HepG2 (cell line): ENCODE measurements around the gene IGSF21. TPM values are rescaled to one million over a fixed set of nuclear protein-coding genes. Genes with fewer than 3 reads are reported as not detected.

Experiments
- ATAC-seq: fragments of 200-7000 bp; cut with Tn5 transposase; 3 replicates; pipeline ENCODE4 v1.9.1; 2020; ENCODE audit warnings: mild to moderate bottlenecking, moderate library complexity
- BruUV-seq: library from RNA; stranded (reverse); fragments of 400-500 nt; replicated peaks from 2 replicates; lab custom pipeline; 2021; lab: Mats Ljungman, UMichigan
- CTCF ChIA-PET: fragments of 300-600 bp; formaldehyde crosslinking; extraction: SDS; loops from one replicate; lab custom pipeline; 2021; ENCODE audit warnings: low total read pairs, inconsistent platforms, low intra/inter-chr PET ratio; lab: Yijun Ruan, JAX
- POLR2A ChIA-PET: fragments of 350-600 bp; sonication (Branson Sonifier 250); formaldehyde crosslinking; loops from one replicate; lab custom pipeline; 2020; ENCODE audit warnings: antibody characterized with exemption, inconsistent platforms; lab: Yijun Ruan, JAX
- DNase-seq: peaks from one replicate; pipeline ENCODE4 v3.0.0-alpha.2; 2015; ENCODE audit warnings: low spot score
- FAIRE-seq: peaks from 3 replicates; lab custom pipeline; 2011; peaks lifted over from hg19 to GRCh38; lab: Jason Lieb, UNC
- H2AFZ ChIP-seq: one replicate; pipeline ENCODE4 v1.6.1; 2011; ENCODE audit warnings: low read length, inconsistent platforms
- H3K27ac ChIP-seq: fragments of 300-600 bp; 3 replicates; pipeline ENCODE4 v1.8.0; 2011; ENCODE audit warnings: mixed run types, mild to moderate bottlenecking, mixed read lengths, low read length, inconsistent platforms; ENCODE audit not compliant: insufficient read depth; ENCODE audit errors: extremely low read length
- H3K27me3 ChIP-seq, 2 experiments: fragments of 200-600 bp in 1 of 2; 2 replicates in 1 of 2; 3 replicates in 1 of 2; pipeline versions ENCODE4 v1.6.0 to v1.8.0; 2011; ENCODE audit warnings: low read length in 2 of 2, mild to moderate bottlenecking in 2 of 2, moderate library complexity in 2 of 2, inconsistent platforms in 1 of 2; ENCODE audit not compliant: insufficient read depth in 2 of 2, control insufficient read depth in 1 of 2
- H3K36me3 ChIP-seq, 2 experiments: fragments of 200-600 bp in 1 of 2; replicated peaks in 1 of 2; 2 replicates in 1 of 2; 3 replicates in 1 of 2; pipeline versions ENCODE4 v1.5.1 to v1.8.0; 2011; ENCODE audit warnings: low read length in 2 of 2, inconsistent platforms in 1 of 2; ENCODE audit not compliant: insufficient read depth in 2 of 2, control insufficient read depth in 1 of 2
- H3K4me1 ChIP-seq: 2 replicates; pipeline ENCODE4 v1.5.1; 2012; ENCODE audit warnings: low read length, inconsistent platforms; ENCODE audit not compliant: insufficient read depth
- H3K4me2 ChIP-seq: 2 replicates; pipeline ENCODE4 v1.6.0; 2011; ENCODE audit warnings: low read depth, low read length, inconsistent platforms
- H3K4me3 ChIP-seq, 3 experiments: fragments of 200-600 bp in 1 of 3; sonication (generic), shearing (Covaris generic) in 1 of 3; replicated peaks in 1 of 3; 2 replicates each; pipeline ENCODE4 v1.5.1; 2011 to 2016; ENCODE audit warnings: low read length in 3 of 3, inconsistent platforms in 2 of 3, low read depth in 2 of 3, mild to moderate bottlenecking in 2 of 3, control low read depth in 1 of 3, mixed read lengths in 1 of 3; ENCODE audit not compliant: insufficient read depth in 1 of 3
- H3K79me2 ChIP-seq: one replicate; pipeline ENCODE4 v1.6.1; 2011; ENCODE audit warnings: low read length, inconsistent platforms; ENCODE audit not compliant: insufficient read depth
- H3K9ac ChIP-seq: 2 replicates; pipeline ENCODE4 v1.6.0; 2011; ENCODE audit warnings: mild to moderate bottlenecking, low read depth, low read length, inconsistent platforms; ENCODE audit not compliant: insufficient read depth
- H3K9me3 ChIP-seq: 2 replicates; pipeline ENCODE4 v1.5.1; 2012; ENCODE audit warnings: mild to moderate bottlenecking, low read length
- H4K20me1 ChIP-seq: 2 replicates; pipeline ENCODE4 v1.6.0; 2011; ENCODE audit warnings: inconsistent platforms, mild to moderate bottlenecking, low read length, moderate library complexity; ENCODE audit not compliant: insufficient read depth
- DMTF1 ChIP-seq: sonication (generic); formaldehyde crosslinking; IDR thresholded peaks from 2 replicates; pipeline ENCODE4 v1.4.0; 2020; ENCODE audit warnings: mild to moderate bottlenecking, missing genetic modification reagents
- GPN1 ChIP-seq: sonication (generic); formaldehyde crosslinking; IDR thresholded peaks from 2 replicates; pipeline ENCODE4 v1.5.1; 2020; ENCODE audit warnings: missing genetic modification reagents, borderline replicate concordance
- HIVEP1 ChIP-seq: sonication (generic); formaldehyde crosslinking; IDR thresholded peaks from 2 replicates; pipeline ENCODE4 v1.4.0; 2020; ENCODE audit warnings: mild to moderate bottlenecking, missing genetic modification reagents
- JDP2 ChIP-seq: sonication (generic); formaldehyde crosslinking; IDR thresholded peaks from 2 replicates; pipeline ENCODE4 v1.8.1; 2022; ENCODE audit warnings: missing genetic modification reagents, borderline replicate concordance
- JUN ChIP-seq: sonication (generic); formaldehyde crosslinking; IDR thresholded peaks from 2 replicates; pipeline ENCODE4 v1.4.0; 2020; ENCODE audit warnings: mild to moderate bottlenecking, missing genetic modification reagents
- JUNB ChIP-seq: sonication (generic); formaldehyde crosslinking; IDR thresholded peaks from 2 replicates; pipeline ENCODE4 v1.8.0; 2022; ENCODE audit warnings: missing genetic modification reagents, mild to moderate bottlenecking, borderline replicate concordance
- MTA3 ChIP-seq: sonication (generic); formaldehyde crosslinking; IDR thresholded peaks from 2 replicates; pipeline ENCODE4 v1.4.0; 2020; ENCODE audit warnings: missing genetic modification reagents
- MYPOP ChIP-seq: sonication (generic); formaldehyde crosslinking; IDR thresholded peaks from 2 replicates; pipeline ENCODE4 v1.8.1; 2023; ENCODE audit warnings: mild to moderate bottlenecking, moderate library complexity, missing genetic modification reagents
- MZF1 ChIP-seq: sonication (generic); formaldehyde crosslinking; IDR thresholded peaks from 2 replicates; pipeline ENCODE4 v1.8.1; 2023; ENCODE audit warnings: mild to moderate bottlenecking, missing genetic modification reagents, borderline replicate concordance
- RBFOX2 ChIP-seq: fragments of 200-400 bp; formaldehyde crosslinking; IDR thresholded peaks from 2 replicates; pipeline ENCODE4 v1.6.1; 2017; ENCODE audit warnings: low read depth, mild to moderate bottlenecking, low read length
- SAP130 ChIP-seq: IDR thresholded peaks from 2 replicates; pipeline ENCODE4 v1.6.1; 2016; ENCODE audit warnings: low read depth
- TBP ChIP-seq: sonication (generic); formaldehyde crosslinking; IDR thresholded peaks from 2 replicates; pipeline ENCODE4 v1.5.0; 2020; ENCODE audit warnings: missing genetic modification reagents
- TGIF2 ChIP-seq: IDR thresholded peaks from 2 replicates; pipeline ENCODE4 v1.6.1; 2016; ENCODE audit warnings: control low read depth, missing compliant biosample characterization
- ZNF180 ChIP-seq: sonication (generic); formaldehyde crosslinking; IDR thresholded peaks from 2 replicates; pipeline ENCODE4 v1.4.0; 2020; ENCODE audit warnings: low read depth, missing genetic modification reagents, borderline replicate concordance
- ZNF256 ChIP-seq: sonication (generic); formaldehyde crosslinking; conservative IDR thresholded peaks from 2 replicates; pipeline ENCODE4 v1.4.0; 2020; ENCODE audit warnings: missing genetic modification reagents
- ZNF367 ChIP-seq: sonication (generic); formaldehyde crosslinking; IDR thresholded peaks from 2 replicates; pipeline ENCODE4 v1.4.0; 2020; ENCODE audit warnings: missing genetic modification reagents, borderline replicate concordance
- ZNF549 ChIP-seq: sonication (generic); formaldehyde crosslinking; IDR thresholded peaks from 2 replicates; pipeline ENCODE4 v1.5.0; 2020; ENCODE audit warnings: missing genetic modification reagents
- ZNF670 ChIP-seq: sonication (generic); formaldehyde crosslinking; IDR thresholded peaks from 2 replicates; pipeline ENCODE4 v1.8.0; 2022; ENCODE audit warnings: mild to moderate bottlenecking, missing genetic modification reagents, borderline replicate concordance
- ZNF780A ChIP-seq: sonication (generic); formaldehyde crosslinking; IDR thresholded peaks from 2 replicates; pipeline ENCODE4 v1.8.0; 2022; ENCODE audit warnings: mild to moderate bottlenecking, missing genetic modification reagents, moderate library complexity
- WGBS: methylation state at CpG from one replicate; pipeline ENCODE4 v1.1.6; 2017; ENCODE audit warnings: low lambda C conversion rate; 5-methylcytosine and 5-hydroxymethylcytosine counted together
- in situ Hi-C: cut with HindIII; loops from 2 replicates; pipeline ENCODE4 v1.10.0; 2017; ENCODE audit warnings: low pct_unique_long_range_greater_than_20kb; ENCODE audit not compliant: extremely low pct_ligation_motif_present
- intact Hi-C: fragments of 100-400 bp; cut with micrococcal nuclease; formaldehyde crosslinking; loops from one replicate; pipeline ENCODE4 v1.10.0; 2022; ENCODE audit not compliant: unreplicated experiment
- polyA plus RNA-seq, 8 experiments: library from polyadenylated mRNA; depleted of rRNA in 3 of 8; stranded (reverse) in 7 of 8; unstranded in 1 of 8; fragments of >200 nt; fragmentation: Illumina TruSeq in 4 of 8; extraction: Trizol in 4 of 8; gene quantifications; 2 replicates each; pipeline versions ENCODE4 v1.2.1 to v1.2.3, GENCODE V29; 2011 to 2016; ENCODE audit warnings: low read depth in 4 of 8, missing spikeins in 1 of 8, mixed read lengths in 1 of 8; ENCODE audit not compliant: insufficient read depth in 1 of 8
- total RNA-seq, 5 experiments: library from RNA; depleted of rRNA; stranded (reverse); fragments of >200 nt; fragmentation: Illumina TruSeq; extraction: Trizol; gene quantifications; 2 replicates each; pipeline ENCODE4 v1.2.3, GENCODE V29; 2016; ENCODE audit warnings: low read depth in 1 of 5

Gene IGSF21
- total and polyA plus RNA-seq, 2 of the 13 experiments (the other 11 are each of a cell fraction or from before 2014, with no cell fraction given): not detected

- ChIA-PET POLR2A (no interaction called here), CTCF (no interaction called here)
- Histone ChIP-seq H3K4me2 (no peak overlapping the region), H3K9me3 (no peaks in the 10 kb centered on the region), H3K27ac (no peak overlapping the region), H3K4me1 (no peaks in the 10 kb centered on the region), H3K36me3 (no peaks in the 10 kb centered on the region), H2AFZ (no peak overlapping the region), H3K27me3 (peaks cover 0 to 9% of the 10 kb centered on the region in 2 experiments; a peak in 1 of 5 replicates), H4K20me1 (no peaks in the 10 kb centered on the region), H3K4me3 (no peak overlapping the region), H3K79me2 (no peaks in the 10 kb centered on the region), H3K9ac (no peak overlapping the region)
- ATAC-seq: no peak
- in situ Hi-C loops: no loop called here
- intact Hi-C loops: no loop called here
- no peak for FAIRE-seq
- WGBS: 52% methylated on average over 4 of the region's 5 CpGs
- TF ChIP-seq RBFOX2: no peak
- no peak for TF ChIP-seq ZNF670
- TF ChIP-seq DMTF1 (CRISPR knock-in tag): no peak
- TF ChIP-seq ZNF256: no peak
- TF ChIP-seq ZNF180 (CRISPR knock-in tag): no peak
- no peak for TF ChIP-seq JUNB (CRISPR knock-in tag)
- no peak for TF ChIP-seq SAP130 (CRISPR knock-in tag)
- no TSS peak for BruUV-seq
- DNase-seq: no peak
Observed at GRCh38 chr1:18422954-18423353, 315.4 kb downstream of the IGSF21 start.

- H4K20me1 ChIP-seq: no peaks in the 10 kb centered on the region
- WGBS: 4% methylated on average over 1 of the region's 1 CpG
- H3K4me3 ChIP-seq: no peak overlapping the region
- no peaks in the 10 kb centered on the region for H3K36me3 ChIP-seq
- no peak for ATAC-seq
- FAIRE-seq: no peak
- POLR2A ChIA-PET: no interaction called here
- no peak overlapping the region for H3K27ac ChIP-seq
- BruUV-seq: no TSS peak
- CTCF ChIA-PET: no interaction called here
- in situ Hi-C loops: no loop called here
- H3K4me2 ChIP-seq: no peak overlapping the region
- H3K4me1 ChIP-seq: no peaks in the 10 kb centered on the region
- H3K27me3 ChIP-seq: peaks cover 0 to 4% of the 10 kb centered on the region in 2 experiments; a peak in 1 of 5 replicates
- DNase-seq: no peak
- no peaks in the 10 kb centered on the region for H3K9me3 ChIP-seq
- H2AFZ ChIP-seq: no peak overlapping the region
- H3K79me2 ChIP-seq: no peaks in the 10 kb centered on the region
- H3K9ac ChIP-seq: no peak overlapping the region
- intact Hi-C loops: no loop called here
- TF ChIP-seq TGIF2 (CRISPR knock-in tag) (no peak), ZNF367 (CRISPR knock-in tag) (no peak), JDP2 (CRISPR knock-in tag) (no peak), HIVEP1 (no peak), MTA3 (CRISPR knock-in tag) (no peak), JUN (CRISPR knock-in tag) (no peak), ZNF549 (CRISPR knock-in tag) (no peak), TBP (no peak), MYPOP (no peak), ZNF780A (CRISPR knock-in tag) (no peak), GPN1 (CRISPR knock-in tag) (no peak), MZF1 (no peak)
- TF ChIP-seq, all 625 proteins: peak for 0
Observed at GRCh38 chr1:18426580-18426979, 319.0 kb downstream of the IGSF21 start.
